DMS79 treated with DMSO at 0.1 percent for 48 hours (cell line): ENCODE measurements around the gene MALL.
"Not testable (repeated sequence)": the region's sequence is repeated elsewhere in the genome, so short reads cannot be mapped to it uniquely, and the experiment has no call there.

Source experiments
- DNase-seq: peaks from one replicate; lab custom pipeline; 2025; lab: John Stamatoyannopoulos, UW

MALL gene

GRCh38 chr2:110097506-110098220, 18.0 kb downstream of the MALL start:
- no peak for DNase-seq

DNA sequence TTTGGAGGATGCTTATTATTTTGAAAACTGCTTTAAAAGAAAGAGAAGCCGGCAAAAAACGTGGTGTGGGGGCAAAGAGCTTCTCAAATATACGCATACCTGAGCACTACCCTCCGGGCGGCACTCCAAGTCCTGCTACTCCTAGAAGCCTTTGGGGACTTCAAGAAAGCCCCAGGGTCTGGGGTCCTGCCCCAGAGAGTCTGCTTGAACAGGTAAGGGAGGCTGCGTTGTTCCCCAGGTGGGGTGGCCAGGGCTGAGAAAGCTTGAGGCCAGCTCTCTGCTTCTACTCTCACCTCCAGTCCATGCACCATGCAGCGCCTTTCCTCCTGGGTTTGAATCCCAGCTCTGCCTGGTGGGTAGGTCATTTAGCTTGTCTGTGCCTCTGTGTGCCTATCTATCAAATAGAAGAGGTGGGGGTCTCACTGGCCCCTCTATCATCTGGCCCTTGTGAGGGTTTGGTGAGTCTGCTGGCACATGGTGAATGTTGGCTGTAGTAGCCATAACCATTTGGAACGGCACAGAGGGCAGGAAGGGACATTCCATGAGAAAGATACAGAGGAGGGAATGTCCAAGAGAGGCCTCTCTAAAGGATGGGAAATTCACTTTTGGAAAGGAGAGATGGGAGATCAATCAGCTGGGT, 19.5 kb downstream of the MALL start:
- no peak for DNase-seq

GRCh38 chr2:110094884-110095534, 20.6 kb downstream of the MALL start:
- DNase-seq = not testable (repeated sequence)

GRCh38 chr2:110093924-110094323, 21.7 kb downstream of the MALL start:
- not testable (repeated sequence) for DNase-seq

DNA sequence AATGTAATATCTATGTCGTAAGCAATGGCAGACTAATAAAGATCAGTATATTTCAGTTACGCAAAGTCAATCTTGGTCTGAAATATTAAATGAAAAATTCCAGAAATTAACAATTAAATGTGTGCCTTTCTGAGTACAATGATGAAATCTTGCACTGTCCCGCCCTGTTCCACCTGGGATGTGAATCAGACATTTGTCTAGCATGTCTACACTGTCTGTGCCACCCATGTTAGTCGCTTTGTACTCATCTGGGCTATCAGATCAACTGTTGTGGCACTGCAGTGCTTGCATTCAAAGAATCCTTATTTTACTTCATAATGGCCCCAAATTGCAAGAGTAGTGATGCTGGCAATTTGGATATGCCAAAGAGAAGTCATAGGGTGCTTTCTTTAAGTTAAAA, 25.5 kb downstream of the MALL start:
- not testable (repeated sequence) for DNase-seq

DNA sequence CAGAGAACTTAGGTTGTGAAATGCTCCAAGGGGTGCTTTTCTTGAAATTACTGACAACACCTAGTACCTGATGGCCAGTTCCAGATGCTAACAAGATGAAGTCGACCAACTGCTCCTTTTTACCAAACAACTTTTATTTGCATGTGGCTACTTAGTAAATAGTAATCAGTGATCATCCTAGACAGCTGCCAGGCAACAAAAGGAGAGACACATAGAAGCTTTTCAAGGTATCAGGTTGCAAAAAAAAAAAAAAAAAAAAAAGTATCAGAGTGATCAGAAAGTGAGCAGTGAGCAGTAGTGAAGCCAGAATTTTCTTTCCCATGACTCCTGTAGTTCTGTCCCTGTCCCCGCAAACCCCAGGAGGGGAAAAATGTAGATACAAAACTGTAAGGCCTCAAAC, 31.9 kb downstream of the MALL start:
- not testable (repeated sequence) for DNase-seq

DNA sequence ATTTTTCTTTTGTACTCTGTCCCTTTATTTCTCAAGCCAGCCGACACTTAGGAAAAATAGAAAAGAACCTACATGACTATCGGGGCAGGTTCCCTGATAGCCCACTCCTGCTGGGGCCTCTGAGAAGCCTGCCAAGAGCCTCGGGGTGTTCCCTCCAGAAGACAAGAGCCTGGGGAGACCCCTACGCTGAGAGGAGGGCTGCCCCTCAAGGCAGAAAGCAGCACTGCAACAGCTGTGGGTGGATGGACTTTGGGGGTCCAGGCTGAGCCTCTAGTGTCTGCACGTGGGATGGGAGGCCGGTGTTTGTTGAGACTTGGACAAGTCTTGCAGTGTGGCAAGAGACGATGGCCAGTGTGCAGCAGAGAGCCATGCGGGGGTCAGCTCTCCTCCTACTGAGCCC, 32.5 kb downstream of the MALL start:
- DNase-seq = not testable (repeated sequence)

- DNase-seq = not testable (repeated sequence)
These were observed 37.5 kb downstream of the MALL start for GRCh38 chr2:110078104-110078503.

GRCh38 chr2:110075896-110076295, 39.7 kb downstream of the MALL start:
- not testable (repeated sequence) for DNase-seq

- not testable (repeated sequence) for DNase-seq
These were observed 45.8 kb downstream of the MALL start for GRCh38 chr2:110069869-110070268.

DNA sequence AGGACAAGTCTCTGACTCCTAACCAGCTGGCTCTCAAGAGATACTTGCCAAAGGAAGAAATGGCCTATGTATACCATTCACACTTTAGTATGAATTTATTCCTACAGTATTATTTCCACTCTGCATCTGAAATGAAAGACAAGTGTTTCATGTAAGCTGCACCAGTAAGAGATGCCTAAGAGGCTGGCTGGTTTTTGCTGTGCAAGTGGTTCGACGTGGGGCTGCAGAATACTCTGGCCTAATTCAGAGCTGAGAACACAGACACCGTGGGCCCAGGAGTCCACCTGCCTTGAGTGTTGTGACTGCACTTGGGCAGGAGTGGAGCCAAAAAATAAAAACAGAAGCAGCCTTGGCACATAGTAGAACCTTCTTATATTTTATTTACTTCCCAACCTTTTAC, 47.5 kb downstream of the MALL start:
- not testable (repeated sequence) for DNase-seq

DNA sequence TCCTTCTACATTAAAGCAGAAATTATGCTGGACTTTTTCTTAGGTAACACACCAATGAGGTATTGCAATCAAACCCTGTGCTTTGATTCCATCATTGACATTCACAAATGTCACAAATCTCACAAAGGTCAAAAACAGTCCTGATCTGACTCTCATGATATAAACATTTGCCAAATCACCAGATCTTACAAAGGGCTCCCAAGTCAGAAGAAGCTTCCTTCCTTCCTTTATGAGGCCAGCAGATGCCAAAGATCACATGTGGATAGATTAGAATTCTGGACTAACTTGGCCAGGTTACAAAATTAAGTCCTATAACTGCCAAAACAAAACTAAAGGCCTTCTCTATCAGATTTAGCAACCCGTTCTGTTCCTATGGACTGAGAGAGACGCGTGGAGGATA, 53.3 kb downstream of the MALL start:
- DNase-seq = not testable (repeated sequence)

- not testable (repeated sequence) for DNase-seq
These were observed 55.1 kb downstream of the MALL start for GRCh38 chr2:110060550-110060949.

- DNase-seq = not testable (repeated sequence)
These were observed 55.8 kb downstream of the MALL start for GRCh38 chr2:110059694-110060358.

- not testable (repeated sequence) for DNase-seq
These were observed 56.5 kb downstream of the MALL start for GRCh38 chr2:110059009-110059693.

DNA sequence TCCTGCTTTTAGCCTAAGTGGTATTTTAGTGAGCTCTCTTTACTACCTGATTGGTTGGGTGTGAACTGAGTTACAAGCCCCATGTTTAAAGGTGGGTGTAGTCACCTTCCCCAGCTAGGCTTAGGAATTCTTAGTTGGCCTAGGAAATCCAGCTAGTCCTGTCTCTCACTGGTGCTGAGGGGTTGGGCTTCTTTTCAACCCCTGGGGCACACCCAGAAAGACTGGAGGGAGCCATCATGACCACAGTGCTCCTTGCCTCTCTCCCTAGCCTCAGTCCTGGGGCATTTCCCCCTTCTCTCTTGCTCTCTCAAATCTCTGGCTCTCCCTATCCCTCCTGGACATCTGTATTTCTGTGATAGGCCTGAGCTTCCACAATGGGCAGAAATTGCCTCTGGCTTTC, 57.6 kb downstream of the MALL start:
- DNase-seq = not testable (repeated sequence)

DNA sequence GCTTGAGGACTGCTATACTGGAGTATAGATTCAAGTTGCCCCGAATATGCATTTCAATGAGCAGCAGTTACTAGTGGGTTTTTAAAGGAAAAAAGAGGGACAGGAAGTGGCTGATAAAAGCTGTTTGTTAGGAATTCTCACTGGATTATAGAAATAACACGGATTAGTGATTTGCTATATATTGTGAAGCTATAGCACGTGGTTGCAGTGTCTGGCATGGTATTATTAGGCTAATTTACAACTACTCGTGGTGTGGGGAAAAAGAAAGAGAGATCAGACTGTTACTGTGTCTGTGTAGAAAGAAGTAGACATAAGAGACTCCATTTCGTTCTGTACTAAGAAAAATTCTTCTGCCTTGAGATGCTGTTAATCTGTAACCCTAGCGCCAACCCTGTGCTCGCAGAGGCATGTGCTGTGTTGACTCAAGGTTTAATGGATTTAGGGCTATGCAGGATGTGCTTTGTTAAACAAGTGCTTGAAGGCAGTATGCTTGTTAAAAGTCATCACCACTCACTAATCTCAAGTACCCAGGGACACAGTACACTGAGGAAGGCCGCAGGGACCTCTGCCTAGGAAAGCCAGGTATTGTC, 59.7 kb downstream of the MALL start:
- not testable (repeated sequence) for DNase-seq

DNA sequence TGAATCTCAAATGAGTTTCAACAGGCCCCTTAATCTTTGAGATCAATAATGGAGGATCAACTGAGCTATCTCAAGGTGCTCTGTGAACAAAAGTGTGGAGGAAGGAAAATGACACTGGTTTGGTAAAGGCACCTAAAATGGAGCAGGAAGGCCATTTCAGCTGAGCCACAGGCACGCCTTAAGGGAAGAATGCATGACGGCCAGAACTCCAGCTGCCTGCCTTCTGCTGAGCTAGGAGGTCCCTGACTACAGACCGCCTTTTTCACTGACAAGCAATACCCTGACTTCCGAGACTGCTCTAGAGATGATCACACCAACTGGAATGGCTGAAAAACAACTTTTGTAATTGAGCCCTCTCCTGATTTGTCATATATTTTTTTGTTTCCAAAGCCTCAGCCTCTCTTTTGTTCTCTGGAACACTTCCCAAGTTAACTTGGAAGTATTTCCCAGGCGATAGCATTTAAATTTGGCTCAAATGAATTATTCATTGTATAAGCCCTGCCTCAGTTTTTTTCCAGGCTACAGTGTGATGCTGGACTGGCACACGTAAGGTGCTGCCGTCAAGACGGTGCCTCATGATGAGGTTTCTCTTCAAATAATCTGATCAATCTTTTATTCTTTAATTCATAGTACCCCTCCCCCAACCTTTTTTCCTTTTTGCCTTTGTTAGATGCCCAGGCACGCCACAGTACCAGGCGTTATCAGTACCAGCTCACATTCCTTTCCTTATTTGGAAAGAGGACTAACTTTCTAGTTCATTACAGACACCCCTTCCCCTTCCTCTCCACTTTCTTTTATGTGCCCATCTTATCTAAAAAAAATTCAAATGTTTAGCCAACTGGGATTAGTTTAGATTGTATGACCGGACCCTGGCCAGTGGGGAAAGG, 60.9 kb downstream of the MALL start:
- DNase-seq = not testable (repeated sequence)

GRCh38 chr2:110053688-110054087, 61.9 kb downstream of the MALL start:
- not testable (repeated sequence) for DNase-seq

DNA sequence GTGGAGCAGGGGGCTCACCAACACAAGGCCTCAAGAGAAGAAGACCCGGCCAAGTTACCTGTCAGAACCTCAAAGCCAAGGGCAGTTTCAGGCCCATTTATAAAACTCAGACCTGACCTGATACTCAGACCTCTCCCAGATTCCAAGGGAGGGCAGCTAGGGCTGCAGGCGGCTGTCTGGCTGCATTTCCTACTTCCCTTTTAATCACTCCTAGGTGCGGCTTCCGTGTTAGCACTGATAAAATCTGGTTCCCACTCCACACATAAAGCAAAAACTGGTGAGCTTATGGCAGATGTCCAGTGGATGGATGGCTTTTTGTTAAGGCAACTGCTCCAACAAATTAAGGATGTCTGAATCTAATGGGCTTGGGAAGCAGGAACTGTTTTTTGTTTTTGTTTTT, 63.5 kb downstream of the MALL start:
- DNase-seq = not testable (repeated sequence)
